ENCODE measurements around the gene CAMK1. TPM values are rescaled to one million over a fixed set of nuclear protein-coding genes. Genes with fewer than 3 reads are reported as not detected.

CAMK1 gene
- total RNA-seq, 4 donors from 2014 or later = 54.5 to 81.3 (median 69.7) TPM

GRCh38 chr3:9747267-9747666 is 22.5 kb downstream of the CAMK1 start:
- ATAC-seq = no peak
- Histone ChIP-seq H3K9me3 (no peaks in the 10 kb centered on the region), H3K27ac (peak overlapping the region in 1 of 4 donors; percentile 14), H3K36me3 (peaks cover 0 to 78% of the 10 kb centered on the region in 2 donors), H3K4me1 (peaks cover 0 to 35% (median 14%) of the 10 kb centered on the region in 3 donors), H3K4me3 (no peak overlapping the region), H3K27me3 (no peaks in the 10 kb centered on the region)
- WGBS, 2 donors (ENCODE audit: low coverage in 1 of 2) = 100% methylated on average over 1 of the region's 8 CpGs; no CpG with 5 or more reads in 1 of the 2 donors
- TF ChIP-seq EP300 (IDR thresholded peaks at IDR 0.05) = no peak
- TF ChIP-seq, protein P1, sequence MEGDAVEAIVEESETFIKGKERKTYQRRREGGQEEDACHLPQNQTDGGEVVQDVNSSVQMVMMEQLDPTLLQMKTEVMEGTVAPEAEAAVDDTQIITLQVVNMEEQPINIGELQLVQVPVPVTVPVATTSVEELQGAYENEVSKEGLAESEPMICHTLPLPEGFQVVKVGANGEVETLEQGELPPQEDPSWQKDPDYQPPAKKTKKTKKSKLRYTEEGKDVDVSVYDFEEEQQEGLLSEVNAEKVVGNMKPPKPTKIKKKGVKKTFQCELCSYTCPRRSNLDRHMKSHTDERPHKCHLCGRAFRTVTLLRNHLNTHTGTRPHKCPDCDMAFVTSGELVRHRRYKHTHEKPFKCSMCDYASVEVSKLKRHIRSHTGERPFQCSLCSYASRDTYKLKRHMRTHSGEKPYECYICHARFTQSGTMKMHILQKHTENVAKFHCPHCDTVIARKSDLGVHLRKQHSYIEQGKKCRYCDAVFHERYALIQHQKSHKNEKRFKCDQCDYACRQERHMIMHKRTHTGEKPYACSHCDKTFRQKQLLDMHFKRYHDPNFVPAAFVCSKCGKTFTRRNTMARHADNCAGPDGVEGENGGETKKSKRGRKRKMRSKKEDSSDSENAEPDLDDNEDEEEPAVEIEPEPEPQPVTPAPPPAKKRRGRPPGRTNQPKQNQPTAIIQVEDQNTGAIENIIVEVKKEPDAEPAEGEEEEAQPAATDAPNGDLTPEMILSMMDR (IDR thresholded peaks at IDR 0.05) = no peak
- TF ChIP-seq POLR2AphosphoS5 (IDR thresholded peaks at IDR 0.05) = no peak
- no peak for TF ChIP-seq POLR2A (IDR thresholded peaks at IDR 0.05)

- peaks cover 0 to 78% of the 10 kb centered on the region in 2 donors for H3K36me3 ChIP-seq
- TF ChIP-seq POLR2A (IDR thresholded peaks at IDR 0.05) (no peak), POLR2AphosphoS5 (IDR thresholded peaks at IDR 0.05) (no peak)
- TF ChIP-seq, protein P1 (IDR thresholded peaks at IDR 0.05) = no peak
- ATAC-seq = no peak
Observed at GRCh38 chr3:9746330-9746729, 23.4 kb downstream of the CAMK1 start.

GRCh38 chr3:9745521-9745920 is 24.2 kb downstream of the CAMK1 start:
- no peaks in the 10 kb centered on the region for H3K9me3 ChIP-seq
- H3K27me3 ChIP-seq = no peaks in the 10 kb centered on the region
- 67% methylated on average over 3 of the region's 12 CpGs; no CpG with 5 or more reads in 1 of the 2 donors for WGBS, 2 donors (ENCODE audit: low coverage in 1 of 2)
- no peak overlapping the region for H3K27ac ChIP-seq
- no peak overlapping the region for H3K4me3 ChIP-seq
- no peak for ATAC-seq
- peaks cover 0 to 17% (median 0%) of the 10 kb centered on the region in 3 donors for H3K4me1 ChIP-seq
- TF ChIP-seq POLR2AphosphoS5 (IDR thresholded peaks at IDR 0.05) (no peak), EP300 (IDR thresholded peaks at IDR 0.05) (no peak), POLR2A (IDR thresholded peaks at IDR 0.05) (no peak)
- TF ChIP-seq, protein P1 (IDR thresholded peaks at IDR 0.05) = no peak
- H3K36me3 ChIP-seq = peaks cover 0 to 82% of the 10 kb centered on the region in 2 donors

More at GRCh38 chr3:9746330-9746729, 23.4 kb downstream of the CAMK1 start:
- Histone ChIP-seq H3K9me3 (no peaks in the 10 kb centered on the region), H3K27ac (no peak overlapping the region), H3K27me3 (no peaks in the 10 kb centered on the region), H3K4me1 (peaks cover 0 to 26% (median 7%) of the 10 kb centered on the region in 3 donors), H3K4me3 (no peak overlapping the region)
- 43 to 69% methylated on average over 2 of the region's 5 CpGs for WGBS, 2 donors (ENCODE audit: low coverage in 1 of 2)

DNA sequence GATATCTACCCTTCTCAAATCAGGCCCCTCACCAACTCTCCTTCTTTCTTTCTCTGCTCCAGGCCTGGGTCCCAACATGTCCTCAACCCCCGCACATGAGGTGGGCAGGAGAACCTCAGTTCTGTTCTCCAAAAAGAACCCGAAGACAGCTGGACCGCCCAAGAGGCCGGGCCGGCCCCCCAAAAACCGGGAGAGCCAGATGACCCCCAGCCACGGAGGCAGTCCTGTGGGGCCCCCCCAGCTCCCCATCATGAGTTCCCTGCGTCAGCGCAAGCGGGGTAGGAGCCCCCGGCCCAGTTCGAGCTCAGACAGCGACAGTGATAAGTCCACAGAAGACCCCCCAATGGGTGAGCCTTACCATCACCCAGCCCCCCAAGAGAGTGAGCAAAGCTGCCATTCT is 25.6 kb downstream of the CAMK1 start:
- peaks cover 0 to 95% of the 10 kb centered on the region in 2 donors for H3K36me3 ChIP-seq
- ATAC-seq = no peak
- peaks cover 0 to 11% (median 0%) of the 10 kb centered on the region in 3 donors for H3K4me1 ChIP-seq
- H3K27ac ChIP-seq = no peak overlapping the region
- H3K4me3 ChIP-seq = no peak overlapping the region
- H3K9me3 ChIP-seq = no peaks in the 10 kb centered on the region
- no CpG with 5 or more reads among the region's 13 CpGs for WGBS, 2 donors (ENCODE audit: low coverage in 1 of 2)
- TF ChIP-seq, protein P1 (IDR thresholded peaks at IDR 0.05) = no peak
- H3K27me3 ChIP-seq = no peaks in the 10 kb centered on the region

GRCh38 chr3:9743548-9743947 is 26.2 kb downstream of the CAMK1 start:
- Histone ChIP-seq H3K9me3 (no peaks in the 10 kb centered on the region), H3K36me3 (peaks cover 0 to 100% of the 10 kb centered on the region in 2 donors), H3K27me3 (no peaks in the 10 kb centered on the region), H3K4me1 (peaks cover 0 to 5% (median 0%) of the 10 kb centered on the region in 3 donors), H3K27ac (no peak overlapping the region), H3K4me3 (no peak overlapping the region)
- no peak for TF ChIP-seq POLR2A (IDR thresholded peaks at IDR 0.05)
- TF ChIP-seq POLR2AphosphoS5 (IDR thresholded peaks at IDR 0.05) = no peak
- TF ChIP-seq, protein P1 (IDR thresholded peaks at IDR 0.05) = no peak
- no peak for TF ChIP-seq EP300 (IDR thresholded peaks at IDR 0.05)
- 92 to 93% methylated on average over 3 to 9 of the region's 18 CpGs for WGBS, 2 donors (ENCODE audit: low coverage in 1 of 2)
- no peak for ATAC-seq
